A673 (cell line): ENCODE data around the gene SPECC1. TPM values are rescaled to one million over a fixed set of nuclear protein-coding genes. Genes with fewer than 3 reads are reported as not detected.
"Not testable (repeated sequence)": the region's sequence is repeated elsewhere in the genome, so short reads cannot be mapped to it uniquely, and the experiment has no call there.

ENCODE experiments used
- BruUV-seq: library from RNA; stranded (reverse); fragments of 400-500 nt; replicated peaks from 2 replicates; lab custom pipeline; 2021; lab: Mats Ljungman, UMichigan
- CTCF ChIA-PET: fragments of 300-600 bp; sonication (Branson Sonifier 250); formaldehyde crosslinking; loops from one replicate; lab custom pipeline; 2022; ENCODE audit warnings: antibody characterized with exemption; lab: Charles Lee
- POLR2A ChIA-PET: fragments of 300-600 bp; sonication (Branson Sonifier 250); formaldehyde crosslinking; loops from one replicate; lab custom pipeline; 2022; ENCODE audit warnings: antibody characterized with exemption; ENCODE audit not compliant: low non-redundant PET; lab: Charles Lee
- DNase-seq: peaks from one replicate; pipeline ENCODE4 v3.0.0-alpha.2; 2015; ENCODE audit warnings: low spot score
- H3K27ac ChIP-seq: fragments of 200-600 bp; sonication (generic); 2 replicates; pipeline ENCODE4 v1.5.1; 2016; ENCODE audit warnings: mixed run types, low read depth, mild to moderate bottlenecking, mixed read lengths, antibody characterized with exemption, low read length; ENCODE audit not compliant: poor library complexity, severe bottlenecking
- H3K27me3 ChIP-seq: fragments of 200-600 bp; sonication (generic); replicated peaks from 2 replicates; pipeline ENCODE4 v1.6.1; 2017; ENCODE audit warnings: mixed run types, low read depth, mild to moderate bottlenecking, mixed read lengths, antibody characterized with exemption, low read length; ENCODE audit not compliant: insufficient read depth, poor library complexity
- H3K36me3 ChIP-seq: fragments of 200-600 bp; sonication (generic); 2 replicates; pipeline ENCODE4 v1.6.1; 2016; ENCODE audit warnings: mixed run types, mild to moderate bottlenecking, mixed read lengths, antibody characterized with exemption, low read length; ENCODE audit not compliant: insufficient read depth, poor library complexity, severe bottlenecking
- H3K4me1 ChIP-seq: fragments of 200-600 bp; sonication (generic); 2 replicates; pipeline ENCODE4 v1.6.1; 2017; ENCODE audit warnings: mixed run types, mild to moderate bottlenecking, mixed read lengths, antibody characterized with exemption, low read length; ENCODE audit not compliant: insufficient read depth, poor library complexity, severe bottlenecking
- H3K4me3 ChIP-seq: fragments of 200-600 bp; sonication (generic); 2 replicates; pipeline ENCODE4 v1.5.1; 2016; ENCODE audit warnings: low read depth, mixed run types, mild to moderate bottlenecking, mixed read lengths, low read length; ENCODE audit not compliant: poor library complexity, severe bottlenecking
- H3K9me3 ChIP-seq: fragments of 200-600 bp; sonication (generic); 2 replicates; pipeline ENCODE4 v1.6.1; 2016; ENCODE audit warnings: mixed run types, low read depth, mild to moderate bottlenecking, mixed read lengths, antibody characterized with exemption, low read length; ENCODE audit not compliant: poor library complexity, severe bottlenecking
- CTCF ChIP-seq: fragments of 300-800, 200-600 bp; sonication (generic); conservative IDR thresholded peaks from 2 replicates; pipeline ENCODE4 v1.5.1; 2017; ENCODE audit warnings: low read depth, mild to moderate bottlenecking, antibody characterized with exemption, low read length, moderate library complexity, mixed read lengths
- EZH2 ChIP-seq: fragments of 200-600 bp; sonication (generic); IDR thresholded peaks from 2 replicates; pipeline ENCODE4 v1.6.1; 2017; ENCODE audit warnings: borderline replicate concordance, low read depth, mild to moderate bottlenecking, mixed read lengths, antibody characterized with exemption, low read length; ENCODE audit not compliant: poor library complexity, severe bottlenecking
- intact Hi-C: fragments of 100-400 bp; cut with micrococcal nuclease; formaldehyde crosslinking; loops from one replicate; pipeline ENCODE4 v1.10.0; 2022; ENCODE audit not compliant: unreplicated experiment
- total RNA-seq: library from RNA; stranded (reverse); gene quantifications from 2 replicates; pipeline ENCODE4 v1.2.3, GENCODE V29; 2021

The SPECC1 gene
- total RNA-seq, 1 experiment from 2014 or later = 5.8 TPM

- no peaks in the 10 kb centered on the region for H3K9me3 ChIP-seq
- POLR2A ChIA-PET = interaction anchor here (0.6 kb wide), 1 partner anchor 647 kb away, joined by 3 read pairs; no protein-coding TSS in a partner anchor
Observed at GRCh38 chr17:20234276-20234675, 225.1 kb downstream of the SPECC1 start.

GRCh38 chr17:20235747-20236146 lies 226.6 kb downstream of the SPECC1 start:
- BruUV-seq = no TSS peak
- intact Hi-C loops = no loop called here
- Histone ChIP-seq H3K9me3 (no peaks in the 10 kb centered on the region), H3K4me3 (no peak overlapping the region), H3K36me3 (no peaks in the 10 kb centered on the region), H3K4me1 (no peaks in the 10 kb centered on the region), H3K27me3 (no peaks in the 10 kb centered on the region), H3K27ac (no peak overlapping the region)
- POLR2A ChIA-PET = no interaction called here
- no peak for TF ChIP-seq CTCF
- CTCF ChIA-PET = no interaction called here
- DNase-seq = no peak

More at GRCh38 chr17:20234276-20234675, 225.1 kb downstream of the SPECC1 start:
- Histone ChIP-seq H3K36me3 (no peaks in the 10 kb centered on the region), H3K4me1 (no peaks in the 10 kb centered on the region), H3K4me3 (no peak overlapping the region), H3K27ac (no peak overlapping the region), H3K27me3 (no peaks in the 10 kb centered on the region)
- intact Hi-C loops = no loop called here
- CTCF ChIA-PET = no interaction called here
- BruUV-seq = no TSS peak
- TF ChIP-seq CTCF (no peak), EZH2 (no peak)
- no peak for DNase-seq

- no peak for DNase-seq
- Histone ChIP-seq H3K36me3 (no peaks in the 10 kb centered on the region), H3K27me3 (no peaks in the 10 kb centered on the region), H3K9me3 (no peaks in the 10 kb centered on the region), H3K4me1 (no peaks in the 10 kb centered on the region), H3K27ac (no peak overlapping the region), H3K4me3 (no peak overlapping the region)
- TF ChIP-seq CTCF = no peak
- TF ChIP-seq EZH2 = no peak
- no TSS peak for BruUV-seq
- ChIA-PET POLR2A (no interaction called here), CTCF (no interaction called here)
- intact Hi-C loops = no loop called here
Observed at GRCh38 chr17:20236578-20237227, 227.5 kb downstream of the SPECC1 start.

- H3K27me3 ChIP-seq, POLR2A ChIA-PET, CTCF ChIA-PET: not testable (repeated sequence)
Observed at GRCh38 chr17:20239776-20240175, 230.6 kb downstream of the SPECC1 start.

More at GRCh38 chr17:20239776-20240175, 230.6 kb downstream of the SPECC1 start:
- H3K36me3 ChIP-seq, H3K27ac ChIP-seq, H3K9me3 ChIP-seq, H3K4me3 ChIP-seq, H3K4me1 ChIP-seq, BruUV-seq, DNase-seq, intact Hi-C loops: not testable (repeated sequence)
